NCI-H2029 treated with DMSO at 0.1 percent for 48 hours (cell line): ENCODE measurements around the gene SLC3A2.
"Not testable (repeated sequence)": the region's sequence is repeated elsewhere in the genome, so short reads cannot be mapped to it uniquely, and the experiment has no call there.

Experiments used
- DNase-seq: peaks from one replicate; lab custom pipeline; 2025; lab: John Stamatoyannopoulos, UW

SLC3A2 gene

DNA sequence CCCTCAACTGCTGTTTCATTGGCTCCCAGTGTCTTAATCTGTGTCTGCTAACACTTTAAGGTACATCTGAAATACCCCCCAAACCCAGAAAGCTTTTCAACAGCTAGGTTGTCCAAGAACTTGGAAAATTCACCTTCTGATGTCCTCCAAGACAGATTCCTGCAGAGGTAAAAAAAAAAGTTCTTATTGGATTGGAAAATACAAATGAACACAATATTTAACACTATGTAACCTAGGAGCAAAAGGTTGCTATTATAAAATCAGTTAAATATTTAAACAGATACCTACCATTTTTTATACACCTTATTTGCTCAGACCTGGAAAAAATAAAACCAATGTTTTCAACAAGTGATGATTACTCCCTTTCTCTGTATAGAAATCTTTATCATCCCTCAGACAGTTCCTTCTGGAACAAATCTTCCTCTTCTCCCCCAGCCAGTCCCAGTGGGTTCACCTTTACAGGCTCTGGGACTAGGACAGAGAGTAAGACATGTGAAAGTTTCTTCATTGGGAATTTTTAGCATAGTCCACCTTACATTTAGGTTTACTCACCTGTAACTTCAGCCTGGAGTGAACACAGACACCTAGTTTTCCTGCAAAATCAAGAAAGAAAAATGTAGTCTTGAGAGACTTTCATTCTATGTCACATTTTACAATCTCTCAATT is 28.0 kb upstream of the SLC3A2 start:
- no peak for DNase-seq

DNA sequence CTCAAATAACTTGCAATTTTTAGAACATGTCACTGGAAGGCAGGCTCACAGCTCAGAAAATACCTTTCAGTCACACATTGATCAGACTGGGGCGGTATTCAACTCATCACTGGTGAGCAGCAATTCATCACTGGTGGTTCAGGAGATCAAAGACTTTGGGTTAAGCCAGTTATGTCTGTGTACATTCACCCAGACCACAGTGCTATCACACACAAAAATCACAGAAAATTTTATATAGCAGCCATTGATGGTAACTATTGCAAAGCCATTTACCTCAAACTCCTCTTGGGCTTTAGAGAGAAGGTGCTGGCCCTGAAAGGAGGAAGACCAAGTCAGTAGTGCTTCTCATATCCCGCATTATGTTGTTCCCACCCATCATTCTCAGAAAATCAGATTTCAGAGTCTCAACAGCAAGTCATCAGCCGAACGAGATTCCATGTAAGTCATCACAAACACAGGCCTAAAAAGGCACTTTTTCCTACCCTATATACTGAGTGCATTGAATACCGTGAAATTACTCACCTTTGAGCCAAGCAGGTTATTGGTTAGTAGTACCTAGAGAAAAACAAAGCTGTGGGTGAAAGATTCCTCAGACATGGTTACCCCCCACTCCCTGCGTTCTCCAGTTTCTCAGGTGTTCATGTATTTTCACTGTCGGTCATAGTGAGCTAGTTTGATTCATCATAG is 27.3 kb upstream of the SLC3A2 start:
- no peak for DNase-seq

GRCh38 chr11:62854013-62854824 is 26.5 kb upstream of the SLC3A2 start:
- DNase-seq = no peak

GRCh38 chr11:62854825-62855570 is 25.7 kb upstream of the SLC3A2 start:
- no peak for DNase-seq

- DNase-seq = peak; percentile 92
These were observed 24.9 kb upstream of the SLC3A2 start for GRCh38 chr11:62855571-62856332.

GRCh38 chr11:62856333-62856895 is 24.3 kb upstream of the SLC3A2 start:
- DNase-seq = no peak

DNA sequence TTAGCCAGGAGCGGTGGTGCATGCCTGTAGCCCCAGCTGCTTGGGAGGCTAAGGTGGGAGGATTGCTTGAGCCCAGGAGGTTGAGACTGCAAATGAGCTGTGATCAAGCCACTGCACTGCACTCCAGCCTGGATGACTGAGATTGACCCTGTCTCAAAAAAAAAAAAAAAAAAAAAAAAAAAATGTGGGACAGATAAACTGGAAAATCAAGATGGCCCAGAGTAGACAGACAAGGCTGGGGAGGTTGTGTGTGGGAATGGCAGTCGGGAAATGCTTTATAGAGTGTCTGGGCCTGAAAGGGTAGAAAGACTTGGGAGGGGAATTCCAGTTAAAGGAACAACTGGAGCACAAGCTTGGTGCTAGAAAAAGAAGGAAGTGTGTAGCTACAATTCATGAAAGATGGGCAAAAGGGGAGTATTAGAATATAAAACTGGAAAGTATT is 23.1 kb upstream of the SLC3A2 start:
- DNase-seq = no peak

DNA sequence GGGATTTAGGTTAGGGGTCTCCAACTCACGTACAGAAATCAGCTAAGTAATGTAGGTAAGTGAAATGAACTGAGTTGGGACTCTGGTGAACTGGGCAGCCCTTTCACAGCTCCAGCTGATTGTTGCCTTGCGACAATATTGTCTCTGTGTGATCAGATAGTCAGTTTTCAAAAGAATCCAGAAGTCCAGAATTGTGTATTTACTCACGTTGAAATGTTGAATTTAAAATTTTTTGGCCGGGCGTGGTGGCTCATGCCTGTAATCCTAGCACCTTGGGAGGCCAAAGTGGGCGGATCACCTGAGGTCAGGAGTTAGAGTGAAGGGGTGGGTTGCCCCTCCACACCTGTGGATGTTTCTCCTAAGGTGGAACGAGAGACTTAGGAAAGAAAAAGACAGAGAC is 22.5 kb upstream of the SLC3A2 start:
- no peak for DNase-seq

DNA sequence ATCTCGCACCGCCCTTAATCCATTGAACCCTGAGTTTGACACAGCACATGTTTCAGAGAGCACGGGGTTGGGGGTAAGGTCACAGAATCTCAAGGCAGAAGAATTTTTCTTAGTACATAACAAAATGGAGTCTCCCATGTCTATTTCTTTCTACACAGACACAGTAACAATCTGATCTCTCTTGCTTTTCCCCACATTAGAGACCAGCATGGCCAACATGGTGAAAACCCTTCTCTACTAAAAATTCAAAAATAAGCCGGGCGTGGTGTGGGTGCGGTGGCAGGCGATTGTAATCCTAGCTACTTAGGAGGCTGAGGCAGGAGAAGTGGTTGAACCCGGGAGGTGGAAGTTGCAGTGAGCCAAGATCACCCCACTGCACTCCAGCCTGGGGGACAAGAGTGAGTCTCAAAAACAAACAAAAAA is 21.4 kb upstream of the SLC3A2 start:
- DNase-seq = not testable (repeated sequence)

DNA sequence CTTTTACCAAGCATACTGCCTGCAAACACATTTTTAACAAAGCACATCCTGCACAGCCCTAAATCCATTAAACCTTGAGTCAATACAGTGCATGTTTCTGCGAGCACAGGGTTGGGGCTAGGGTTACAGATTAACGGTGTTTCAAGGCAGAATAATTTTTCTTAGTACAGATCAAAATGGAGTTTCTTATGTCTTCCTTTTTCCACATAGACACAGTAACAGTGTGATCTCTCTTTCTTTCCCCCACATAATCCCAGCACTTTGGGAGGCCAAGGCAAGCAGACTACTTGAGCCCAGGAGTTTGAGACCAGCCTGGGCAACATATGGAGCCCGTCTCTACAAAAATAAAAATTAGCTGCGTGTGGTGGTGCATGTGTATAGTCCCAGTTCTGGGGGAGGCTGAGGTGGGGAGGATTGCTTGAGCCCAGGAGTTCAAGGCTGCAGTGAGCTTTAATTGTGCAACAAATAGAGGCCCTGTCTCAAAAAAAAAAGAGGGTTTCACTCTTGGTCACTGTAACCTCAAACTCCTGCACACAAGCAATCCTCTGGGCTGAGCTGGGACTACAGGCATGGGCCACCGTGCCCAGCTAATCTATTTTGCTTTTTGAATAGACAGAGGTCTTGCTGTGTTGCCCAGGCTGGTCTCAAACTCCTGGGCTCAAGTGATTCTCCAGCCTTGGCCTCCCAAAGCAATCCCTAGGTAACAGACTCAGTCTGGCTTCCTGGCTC is 19.7 kb upstream of the SLC3A2 start:
- no peak for DNase-seq

DNA sequence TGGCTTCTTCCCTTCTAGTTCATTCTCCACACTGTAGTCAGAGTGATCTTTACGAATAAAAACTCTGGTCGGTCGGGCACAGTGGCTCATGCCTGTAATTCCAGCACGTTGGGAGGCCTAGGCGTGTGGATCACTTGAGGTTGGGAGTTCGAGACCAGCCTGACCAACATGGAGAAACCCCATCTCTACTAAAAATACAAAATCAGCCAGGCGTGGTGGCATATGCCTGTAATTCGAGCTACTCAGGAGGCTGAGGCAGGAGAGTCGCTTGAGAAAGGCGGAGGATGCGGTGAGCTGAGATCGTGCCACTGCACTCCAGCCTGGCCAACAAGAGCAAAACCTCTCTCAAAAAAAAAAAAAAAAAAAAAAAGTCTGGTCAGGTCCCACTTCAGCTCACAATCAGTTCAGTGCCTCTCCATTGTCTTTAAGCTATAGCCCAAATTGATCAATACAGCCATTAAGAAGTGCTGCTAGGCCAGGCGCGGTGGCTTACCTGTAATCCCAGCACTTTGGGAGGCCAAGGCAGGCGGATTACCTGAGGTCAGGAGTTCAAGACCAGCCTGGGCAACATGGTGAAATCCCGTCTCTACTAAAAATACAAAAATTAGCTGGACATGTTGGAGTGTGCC is 19.0 kb upstream of the SLC3A2 start:
- DNase-seq = not testable (repeated sequence)

GRCh38 chr11:62863687-62864335 is 16.9 kb upstream of the SLC3A2 start:
- DNase-seq = no peak

- DNase-seq = no peak
These were observed 15.1 kb upstream of the SLC3A2 start for GRCh38 chr11:62865635-62866034.

DNA sequence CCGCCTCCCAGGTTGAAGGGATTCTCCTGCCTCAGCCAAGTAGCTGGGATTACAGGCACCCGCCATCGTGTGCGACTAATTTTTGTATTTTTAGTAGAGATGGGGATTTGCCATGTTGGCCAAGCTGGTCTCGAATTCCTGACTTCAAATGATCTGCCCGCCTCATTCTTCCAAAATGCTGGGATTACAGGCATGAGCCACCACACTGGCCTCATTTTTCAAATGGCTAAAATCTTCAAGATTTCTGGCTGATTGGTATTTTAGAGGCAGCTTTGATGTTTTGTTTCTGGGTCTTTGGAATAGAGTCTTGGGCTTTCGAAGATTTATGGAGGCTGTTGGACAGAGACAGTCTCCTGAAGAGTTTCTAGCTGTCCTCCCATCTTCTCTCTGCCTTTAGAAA is 5.8 kb upstream of the SLC3A2 start:
- no peak for DNase-seq

DNA sequence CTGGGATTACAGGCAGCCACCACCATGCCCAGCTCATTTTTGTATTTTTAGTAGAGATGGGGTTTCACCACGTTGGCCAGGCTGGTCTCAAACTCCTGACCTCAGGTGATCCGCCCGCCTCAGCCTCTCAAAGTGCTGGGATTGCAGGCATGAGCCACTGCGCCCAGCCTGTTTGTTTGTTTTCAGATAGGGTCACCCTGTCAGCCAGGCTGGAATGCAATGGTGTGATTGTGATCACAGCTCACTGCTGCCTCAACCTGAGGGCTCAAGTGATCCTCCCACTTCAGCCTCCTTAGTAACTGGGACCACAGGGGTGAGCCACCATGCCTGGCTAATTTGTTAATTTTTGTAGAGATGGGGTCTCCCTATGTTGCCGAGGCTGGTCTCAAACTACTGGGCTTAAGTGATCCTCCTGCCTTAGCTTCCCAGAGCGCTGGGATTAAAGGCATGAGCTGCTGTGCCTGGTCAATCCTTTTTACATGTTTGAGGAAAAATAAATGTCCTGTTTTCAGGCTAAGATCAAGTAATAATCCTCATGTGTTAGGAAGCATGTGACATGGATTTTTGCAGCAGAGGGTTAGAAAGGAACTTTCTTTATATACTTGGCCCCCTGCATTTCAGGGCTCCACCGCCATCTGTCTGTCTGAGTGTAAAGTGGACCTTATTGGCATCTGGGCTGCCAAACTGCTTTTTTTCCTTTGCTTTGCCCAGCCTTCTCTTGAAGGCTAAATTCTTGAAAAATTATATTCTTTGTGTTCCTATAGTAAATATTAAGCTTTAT is 4.8 kb upstream of the SLC3A2 start:
- DNase-seq = no peak

DNA sequence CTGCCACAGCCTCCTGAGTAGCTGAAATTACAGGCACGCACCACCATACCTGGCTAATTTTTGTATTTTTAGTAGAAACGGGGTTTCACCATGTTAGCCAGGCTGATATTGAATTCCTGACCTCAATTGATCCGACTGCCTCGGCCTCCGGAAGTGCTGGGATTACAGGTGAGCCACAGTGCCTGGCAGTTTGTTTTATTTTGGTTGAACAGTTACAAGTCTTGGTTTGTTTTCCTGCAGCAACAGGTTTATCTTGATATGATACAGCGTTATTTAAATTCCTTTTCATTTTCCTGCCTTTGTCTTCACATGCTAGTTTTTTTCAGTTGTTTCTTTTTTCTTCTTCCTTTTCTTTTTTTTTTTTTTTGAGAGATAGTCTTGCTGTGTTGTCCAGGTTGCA is 4.0 kb upstream of the SLC3A2 start:
- DNase-seq = no peak

- DNase-seq = no peak
These were observed 1.3 kb upstream of the SLC3A2 start for GRCh38 chr11:62879235-62879978.
